HL-60 (cell line): ENCODE measurements around the gene ITGA3.
A peak's percentile ranks its signal among the peaks of the same experiment; 100 is the strongest.

ENCODE experiments used
- DNase-seq, 2 experiments: peaks; one replicate each; pipeline ENCODE4 v3.0.0-alpha.2; 2010 to 2020; ENCODE audit warnings: low read depth in 1 of 2, low spot score in 1 of 2
- H3K27ac ChIP-seq: fragments of 250-450 bp; sonication (Bioruptor Pico); replicated peaks from 2 replicates; pipeline ENCODE4 v1.5.1; 2020; ENCODE audit warnings: mild to moderate bottlenecking, moderate library complexity
- H3K27me3 ChIP-seq: fragments of 250-450 bp; sonication (Bioruptor Pico); 2 replicates; pipeline ENCODE4 v1.5.1; 2021; ENCODE audit warnings: mild to moderate bottlenecking, moderate library complexity; ENCODE audit not compliant: insufficient read depth, poor library complexity, severe bottlenecking
- H3K4me3 ChIP-seq: replicated peaks from 2 replicates; pipeline ENCODE4 v1.5.1; 2011; ENCODE audit warnings: mild to moderate bottlenecking, control low read depth, low read length; ENCODE audit not compliant: insufficient read depth
- CTCF ChIP-seq: IDR thresholded peaks from one replicate; pipeline ENCODE4 v1.5.1; 2011; ENCODE audit warnings: low read length, control low read depth, inconsistent platforms; ENCODE audit not compliant: insufficient read depth
- GABPA ChIP-seq: IDR thresholded peaks from 2 replicates; pipeline ENCODE4 v1.6.1; 2012; ENCODE audit warnings: low read depth
- POLR2AphosphoS5 ChIP-seq: IDR thresholded peaks from 2 replicates; pipeline ENCODE4 v1.6.1; 2012; ENCODE audit warnings: low read depth
- REST ChIP-seq: IDR thresholded peaks from 2 replicates; pipeline ENCODE4 v1.6.1; 2012; ENCODE audit warnings: low read depth; ENCODE audit not compliant: insufficient replicate concordance
- SPI1 ChIP-seq: IDR thresholded peaks from 2 replicates; pipeline ENCODE4 v1.6.1; 2012; ENCODE audit warnings: low read depth, mild to moderate bottlenecking, borderline replicate concordance

The ITGA3 gene

GRCh38 chr17:50081757-50082156 lies 25.8 kb downstream of the ITGA3 start:
- TF ChIP-seq SPI1: no peak
- no peak for TF ChIP-seq GABPA
- no peak for TF ChIP-seq CTCF
- no peak for TF ChIP-seq REST
- no peak for TF ChIP-seq POLR2AphosphoS5
- H3K27ac ChIP-seq: no peak overlapping the region

GRCh38 chr17:50087246-50087911 lies 31.5 kb downstream of the ITGA3 start:
- H3K4me3 ChIP-seq: no peak overlapping the region
- peaks cover 3% of the 10 kb centered on the region for H3K27me3 ChIP-seq
- TF ChIP-seq CTCF: peak; percentile 93
- no peak for TF ChIP-seq POLR2AphosphoS5
- no peak overlapping the region for H3K27ac ChIP-seq
- peak in 1 of 2 experiments; percentile 69 for DNase-seq

More at GRCh38 chr17:50081757-50082156, 25.8 kb downstream of the ITGA3 start:
- Histone ChIP-seq H3K4me3 (no peak overlapping the region), H3K27me3 (peaks cover 4% of the 10 kb centered on the region)
- DNase-seq: no peak

- H3K27me3 ChIP-seq: peaks cover 6% of the 10 kb centered on the region
- TF ChIP-seq GABPA (no peak), CTCF (no peak), POLR2AphosphoS5 (no peak), REST (no peak), SPI1 (no peak)
- H3K27ac ChIP-seq: no peak overlapping the region
- DNase-seq: no peak
- no peak overlapping the region for H3K4me3 ChIP-seq
These were observed 32.0 kb downstream of the ITGA3 start for GRCh38 chr17:50087912-50088405.
